ENCODE results near the gene HES4. TPM values are rescaled to one million over a fixed set of nuclear protein-coding genes. Genes with fewer than 3 reads are reported as not detected.

The HES4 gene
- total and polyA plus RNA-seq, 2 of the 13 experiments (the other 11 are each of a cell fraction or from before 2014, with no cell fraction given), result 8.8 to 10.6 TPM

DNA sequence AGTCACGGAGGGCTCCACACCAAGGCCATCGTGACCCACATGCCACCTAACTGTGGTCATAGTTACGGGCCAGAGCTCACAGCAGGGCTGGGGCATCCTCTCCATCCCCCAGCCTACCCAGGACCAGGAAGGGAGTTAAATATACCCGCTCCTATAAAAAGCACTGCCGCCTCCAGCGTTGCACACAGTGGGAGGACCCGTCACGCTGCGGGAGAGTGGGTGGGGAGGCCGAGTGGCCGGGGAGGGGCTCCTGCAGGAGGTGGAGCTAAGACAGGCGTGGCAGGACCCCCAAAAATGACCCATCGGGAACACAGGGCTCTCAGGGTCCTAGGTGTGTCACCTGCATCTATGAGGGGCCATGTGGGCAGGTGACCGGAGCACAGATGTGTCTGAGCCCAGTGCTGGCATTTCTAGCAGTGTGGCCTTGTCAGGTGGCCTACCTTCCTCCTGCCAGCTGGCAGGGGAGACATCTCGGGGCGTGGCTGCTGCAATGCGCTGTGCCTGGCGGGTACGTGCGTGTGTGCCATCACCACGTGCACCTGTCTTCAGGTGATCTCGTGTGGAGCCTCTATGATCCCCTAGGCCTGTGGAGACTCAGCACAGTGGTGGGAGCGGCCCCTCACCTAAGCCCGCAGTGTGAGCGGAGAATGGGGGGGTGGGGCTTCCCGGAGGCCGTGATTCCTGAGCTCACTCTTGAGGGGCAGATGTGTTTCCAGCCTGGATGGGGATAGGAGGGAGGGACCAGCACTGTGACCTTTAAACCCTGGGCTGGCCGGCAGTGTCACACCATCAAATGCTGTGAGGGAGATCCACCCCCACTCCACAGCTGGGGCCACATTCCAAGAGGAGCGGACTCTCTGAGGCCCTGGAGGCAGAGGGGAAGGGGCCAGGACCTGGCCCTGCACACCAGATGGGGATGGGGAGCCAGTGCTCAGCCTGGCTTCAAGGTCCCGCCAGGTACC, 37.8 kb upstream of the HES4 start (continued):
- TF ChIP-seq, protein P1, sequence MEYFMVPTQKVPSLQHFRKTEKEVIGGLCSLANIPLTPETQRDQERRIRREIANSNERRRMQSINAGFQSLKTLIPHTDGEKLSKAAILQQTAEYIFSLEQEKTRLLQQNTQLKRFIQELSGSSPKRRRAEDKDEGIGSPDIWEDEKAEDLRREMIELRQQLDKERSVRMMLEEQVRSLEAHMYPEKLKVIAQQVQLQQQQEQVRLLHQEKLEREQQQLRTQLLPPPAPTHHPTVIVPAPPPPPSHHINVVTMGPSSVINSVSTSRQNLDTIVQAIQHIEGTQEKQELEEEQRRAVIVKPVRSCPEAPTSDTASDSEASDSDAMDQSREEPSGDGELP (IDR thresholded peaks at IDR 0.05; ENCODE audit: borderline replicate concordance, low read depth), result peak; percentile 91; the same call in 1 of the 2 replicates
- TF ChIP-seq, protein P2, sequence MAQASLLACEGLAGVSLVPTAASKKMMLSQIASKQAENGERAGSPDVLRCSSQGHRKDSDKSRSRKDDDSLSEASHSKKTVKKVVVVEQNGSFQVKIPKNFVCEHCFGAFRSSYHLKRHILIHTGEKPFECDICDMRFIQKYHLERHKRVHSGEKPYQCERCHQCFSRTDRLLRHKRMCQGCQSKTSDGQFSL (CRISPR knock-in tag; IDR thresholded peaks at IDR 0.05), result peak; percentile 69; the same call in 1 of the 2 replicates
- TF ChIP-seq MYC (CRISPR knock-in tag; IDR thresholded peaks at IDR 0.05; ENCODE audit: borderline replicate concordance) (peak; percentile 34; the same call in 1 of the 2 replicates), HNF4G (IDR thresholded peaks at IDR 0.05; ENCODE audit: borderline replicate concordance, low read depth, low read length) (peak; percentile 90), HNF4G (CRISPR knock-in tag; IDR thresholded peaks at IDR 0.05; ENCODE audit: borderline replicate concordance, low read depth) (peak; percentile 76; the same call in 1 of the 2 replicates), ZFX (CRISPR knock-in tag; IDR thresholded peaks at IDR 0.05; ENCODE audit: low read depth) (peak; percentile 52; the same call in 1 of the 2 replicates), ZFP36 (IDR thresholded peaks at IDR 0.05; ENCODE audit: borderline replicate concordance, low read depth, low read length, partially characterized antibody) (no peak), ZMYM4 (CRISPR knock-in tag; IDR thresholded peaks at IDR 0.05) (peak; percentile 60; the same call in 1 of the 2 replicates), PAF1 (CRISPR knock-in tag; IDR thresholded peaks at IDR 0.05) (no peak), TARDBP (CRISPR knock-in tag; IDR thresholded peaks at IDR 0.05) (peak; percentile 72; the same call in 1 of the 2 replicates), NCOR1 (IDR thresholded peaks at IDR 0.05; ENCODE audit: borderline replicate concordance, low read length) (0 out of 2 replicates have a peak, but pooled peaks have one; percentile 31), SP5 (CRISPR knock-in tag; IDR thresholded peaks at IDR 0.05; ENCODE audit: borderline replicate concordance, low read depth) (peak; percentile 94), ZEB1 (IDR thresholded peaks at IDR 0.05; ENCODE audit: insufficient replicate concordance, low read depth) (peak; percentile 59), ZNF296 (CRISPR knock-in tag; conservative IDR thresholded peaks at IDR 0.05) (no peak), SRSF9 (IDR thresholded peaks at IDR 0.05; ENCODE audit: borderline replicate concordance, insufficient read depth, low read depth, low read length, poor library complexity, severe bottlenecking) (no peak), SIN3A (IDR thresholded peaks at IDR 0.05; ENCODE audit: borderline replicate concordance, low read depth, low read length) (no peak), CAMTA2 (CRISPR knock-in tag; IDR thresholded peaks at IDR 0.05; ENCODE audit: borderline replicate concordance) (no peak), NCOA2 (CRISPR knock-in tag; IDR thresholded peaks at IDR 0.05) (no peak), KDM6A (CRISPR knock-in tag; IDR thresholded peaks at IDR 0.05; ENCODE audit: low read depth) (0 out of 2 replicates have a peak, but pooled peaks have one; percentile 57)
- TF ChIP-seq, protein P3, sequence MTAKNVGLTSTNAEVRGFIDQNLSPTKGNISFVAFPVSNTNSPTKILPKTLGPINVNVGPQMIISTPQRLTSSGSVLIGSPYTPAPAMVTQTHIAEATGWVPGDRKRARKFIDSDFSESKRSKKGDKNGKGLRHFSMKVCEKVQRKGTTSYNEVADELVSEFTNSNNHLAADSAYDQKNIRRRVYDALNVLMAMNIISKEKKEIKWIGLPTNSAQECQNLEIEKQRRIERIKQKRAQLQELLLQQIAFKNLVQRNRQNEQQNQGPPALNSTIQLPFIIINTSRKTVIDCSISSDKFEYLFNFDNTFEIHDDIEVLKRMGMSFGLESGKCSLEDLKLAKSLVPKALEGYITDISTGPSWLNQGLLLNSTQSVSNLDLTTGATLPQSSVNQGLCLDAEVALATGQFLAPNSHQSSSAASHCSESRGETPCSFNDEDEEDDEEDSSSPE (CRISPR knock-in tag; IDR thresholded peaks at IDR 0.05), result no peak
- TF ChIP-seq, protein P4, sequence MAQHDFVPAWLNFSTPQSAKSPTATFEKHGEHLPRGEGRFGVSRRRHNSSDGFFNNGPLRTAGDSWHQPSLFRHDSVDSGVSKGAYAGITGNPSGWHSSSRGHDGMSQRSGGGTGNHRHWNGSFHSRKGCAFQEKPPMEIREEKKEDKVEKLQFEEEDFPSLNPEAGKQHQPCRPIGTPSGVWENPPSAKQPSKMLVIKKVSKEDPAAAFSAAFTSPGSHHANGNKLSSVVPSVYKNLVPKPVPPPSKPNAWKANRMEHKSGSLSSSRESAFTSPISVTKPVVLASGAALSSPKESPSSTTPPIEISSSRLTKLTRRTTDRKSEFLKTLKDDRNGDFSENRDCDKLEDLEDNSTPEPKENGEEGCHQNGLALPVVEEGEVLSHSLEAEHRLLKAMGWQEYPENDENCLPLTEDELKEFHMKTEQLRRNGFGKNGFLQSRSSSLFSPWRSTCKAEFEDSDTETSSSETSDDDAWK (CRISPR knock-in tag; IDR thresholded peaks at IDR 0.05), result no peak
- TF ChIP-seq, protein P5, sequence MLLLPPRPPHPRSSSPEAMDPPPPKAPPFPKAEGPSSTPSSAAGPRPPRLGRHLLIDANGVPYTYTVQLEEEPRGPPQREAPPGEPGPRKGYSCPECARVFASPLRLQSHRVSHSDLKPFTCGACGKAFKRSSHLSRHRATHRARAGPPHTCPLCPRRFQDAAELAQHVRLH (CRISPR knock-in tag; IDR thresholded peaks at IDR 0.05; ENCODE audit: borderline replicate concordance, low read depth), result peak; percentile 69; the same call in 1 of the 2 replicates
- TF ChIP-seq, protein P6, sequence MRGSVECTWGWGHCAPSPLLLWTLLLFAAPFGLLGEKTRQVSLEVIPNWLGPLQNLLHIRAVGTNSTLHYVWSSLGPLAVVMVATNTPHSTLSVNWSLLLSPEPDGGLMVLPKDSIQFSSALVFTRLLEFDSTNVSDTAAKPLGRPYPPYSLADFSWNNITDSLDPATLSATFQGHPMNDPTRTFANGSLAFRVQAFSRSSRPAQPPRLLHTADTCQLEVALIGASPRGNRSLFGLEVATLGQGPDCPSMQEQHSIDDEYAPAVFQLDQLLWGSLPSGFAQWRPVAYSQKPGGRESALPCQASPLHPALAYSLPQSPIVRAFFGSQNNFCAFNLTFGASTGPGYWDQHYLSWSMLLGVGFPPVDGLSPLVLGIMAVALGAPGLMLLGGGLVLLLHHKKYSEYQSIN (CRISPR knock-in tag; IDR thresholded peaks at IDR 0.05; ENCODE audit: borderline replicate concordance), result no peak

All from HepG2 (cell line).